ENCODE data around the gene IMP4. TPM values are rescaled to one million over a fixed set of nuclear protein-coding genes. Genes with fewer than 3 reads are reported as not detected.

Gene IMP4
- total RNA-seq, 1 experiment from 2014 or later = 120 TPM

- TF ChIP-seq CTCF (IDR thresholded peaks at IDR 0.05; ENCODE audit: insufficient read depth in 1 of 2, low read depth in 1 of 2, low read length in 1 of 2, severe bottlenecking in 1 of 2, unreplicated experiment in 1 of 2) = no peak
- DNase-seq = no peak
- intact Hi-C loops (cut with micrococcal nuclease; ENCODE audit: unreplicated experiment) = no loop called here
- Mint-ChIP-seq H3K4me3 (ENCODE audit: unreplicated experiment) (no peak overlapping the region), H3K27me3 (ENCODE audit: insufficient read depth, unreplicated experiment) (no peaks in the 10 kb centered on the region), H3K9me3 (ENCODE audit: unreplicated experiment) (no peaks in the 10 kb centered on the region), H3K4me1 (ENCODE audit: low read depth, unreplicated experiment) (peaks cover 2% of the 10 kb centered on the region), H3K36me3 (ENCODE audit: insufficient read depth, unreplicated experiment) (peaks cover 8% of the 10 kb centered on the region), H3K27ac (ENCODE audit: unreplicated experiment) (no peak overlapping the region)
- Histone ChIP-seq H3K27me3 (replicated peaks; ENCODE audit: control insufficient read depth, insufficient read depth, low read length) (no peaks in the 10 kb centered on the region), H3K36me3 (ENCODE audit: control insufficient read depth, insufficient read depth, low read length) (peaks cover 4% of the 10 kb centered on the region; the same call in 1 of the 2 replicates), H3K4me1 (no peaks in the 10 kb centered on the region), H3K4me3 (ENCODE audit: low read depth, low read length) (no peak overlapping the region), H3K9me3 (no peaks in the 10 kb centered on the region)
- POLR2A ChIA-PET = no interaction called here
- no TSS peak for BruUV-seq (replicated peaks)
- CTCF ChIA-PET = no interaction called here
Observed at GRCh38 chr2:130365963-130366362, 23.3 kb downstream of the IMP4 start.

GRCh38 chr2:130366720-130367119, 24.0 kb downstream of the IMP4 start:
- Histone ChIP-seq H3K4me1 (peaks cover 6% of the 10 kb centered on the region), H3K36me3 (ENCODE audit: control insufficient read depth, insufficient read depth, low read length) (peaks cover 4% of the 10 kb centered on the region; the same call in 1 of the 2 replicates), H3K27me3 (replicated peaks; ENCODE audit: control insufficient read depth, insufficient read depth, low read length) (no peaks in the 10 kb centered on the region), H3K9me3 (no peaks in the 10 kb centered on the region), H3K4me3 (ENCODE audit: low read depth, low read length) (no peak overlapping the region)
- no TSS peak for BruUV-seq (replicated peaks)
- H3K4me3 Mint-ChIP-seq (ENCODE audit: unreplicated experiment) = no peak overlapping the region
- H3K27ac Mint-ChIP-seq (ENCODE audit: unreplicated experiment) = no peak overlapping the region
- no peak for TF ChIP-seq CTCF (IDR thresholded peaks at IDR 0.05; ENCODE audit: insufficient read depth in 1 of 2, low read depth in 1 of 2, low read length in 1 of 2, severe bottlenecking in 1 of 2, unreplicated experiment in 1 of 2)
- DNase-seq = no peak
- ChIA-PET CTCF (interaction anchor here (0.6 to 1.2 kb wide), 2 partner anchors 24 to 49 kb away, joined by 3 to 4 read pairs; no protein-coding TSS in a partner anchor), POLR2A (no interaction called here)
- peaks cover 7% of the 10 kb centered on the region for H3K4me1 Mint-ChIP-seq (ENCODE audit: low read depth, unreplicated experiment)
- peaks cover 16% of the 10 kb centered on the region for H3K36me3 Mint-ChIP-seq (ENCODE audit: insufficient read depth, unreplicated experiment)
- no peaks in the 10 kb centered on the region for H3K9me3 Mint-ChIP-seq (ENCODE audit: unreplicated experiment)
- intact Hi-C loops (cut with micrococcal nuclease; ENCODE audit: unreplicated experiment) = no loop called here
- H3K27me3 Mint-ChIP-seq (ENCODE audit: insufficient read depth, unreplicated experiment) = no peaks in the 10 kb centered on the region

GRCh38 chr2:130368786-130369185, 26.1 kb downstream of the IMP4 start:
- ChIA-PET POLR2A (no interaction called here), CTCF (no interaction called here)
- no peak overlapping the region for H3K4me3 Mint-ChIP-seq (ENCODE audit: unreplicated experiment)
- no peak for TF ChIP-seq CTCF (IDR thresholded peaks at IDR 0.05; ENCODE audit: insufficient read depth in 1 of 2, low read depth in 1 of 2, low read length in 1 of 2, severe bottlenecking in 1 of 2, unreplicated experiment in 1 of 2)
- H3K4me1 Mint-ChIP-seq (ENCODE audit: low read depth, unreplicated experiment) = peaks cover 16% of the 10 kb centered on the region
- Histone ChIP-seq H3K27me3 (replicated peaks; ENCODE audit: control insufficient read depth, insufficient read depth, low read length) (no peaks in the 10 kb centered on the region), H3K4me1 (peaks cover 6% of the 10 kb centered on the region), H3K9me3 (no peaks in the 10 kb centered on the region), H3K36me3 (ENCODE audit: control insufficient read depth, insufficient read depth, low read length) (peaks cover 4% of the 10 kb centered on the region; the same call in 1 of the 2 replicates), H3K4me3 (ENCODE audit: low read depth, low read length) (no peak overlapping the region)
- no peaks in the 10 kb centered on the region for H3K27me3 Mint-ChIP-seq (ENCODE audit: insufficient read depth, unreplicated experiment)
- intact Hi-C loops (cut with micrococcal nuclease; ENCODE audit: unreplicated experiment) = no loop called here
- H3K36me3 Mint-ChIP-seq (ENCODE audit: insufficient read depth, unreplicated experiment) = peaks cover 34% of the 10 kb centered on the region
- no peaks in the 10 kb centered on the region for H3K9me3 Mint-ChIP-seq (ENCODE audit: unreplicated experiment)
- BruUV-seq (replicated peaks) = no TSS peak
- no peak overlapping the region for H3K27ac Mint-ChIP-seq (ENCODE audit: unreplicated experiment)
- no peak for DNase-seq
